ENCODE results near the gene TEX53.
A peak's percentile ranks its signal among the peaks of the same experiment; 100 is the strongest.

The TEX53 gene

GRCh38 chr9:114657705-114658104 is at the start of gene TEX53:
Gene TEX53 (minus strand): TSS chr9:114657805. CDS start chr9:114657774, 31 bp downstream.
- no peak for DNase-seq

GRCh38 chr9:114706711-114707110 is 49.1 kb upstream of the TEX53 start:
- no peak for DNase-seq

DNA sequence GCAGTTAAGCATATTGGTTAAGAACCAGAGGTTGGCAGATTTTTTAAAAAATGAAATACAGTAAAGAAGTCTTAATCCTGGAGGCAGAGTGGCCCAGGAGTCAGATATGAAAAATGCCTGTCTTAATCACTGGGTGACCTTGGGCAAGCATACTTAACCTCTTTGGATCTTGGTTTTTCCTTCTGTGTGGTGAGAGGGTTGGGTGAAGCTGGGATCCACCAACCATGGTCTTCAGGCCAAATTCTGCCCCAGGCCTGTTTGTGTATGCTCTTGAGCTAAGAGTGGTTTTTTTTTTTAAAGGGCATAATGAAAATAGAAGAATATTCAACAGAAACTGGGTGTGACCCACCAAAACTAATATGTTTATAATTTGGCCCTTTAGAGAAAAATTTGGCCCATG is 44.4 kb upstream of the TEX53 start:
- no peak for DNase-seq

GRCh38 chr9:114697951-114698351 is 40.3 kb upstream of the TEX53 start:
- no peak for DNase-seq

DNA sequence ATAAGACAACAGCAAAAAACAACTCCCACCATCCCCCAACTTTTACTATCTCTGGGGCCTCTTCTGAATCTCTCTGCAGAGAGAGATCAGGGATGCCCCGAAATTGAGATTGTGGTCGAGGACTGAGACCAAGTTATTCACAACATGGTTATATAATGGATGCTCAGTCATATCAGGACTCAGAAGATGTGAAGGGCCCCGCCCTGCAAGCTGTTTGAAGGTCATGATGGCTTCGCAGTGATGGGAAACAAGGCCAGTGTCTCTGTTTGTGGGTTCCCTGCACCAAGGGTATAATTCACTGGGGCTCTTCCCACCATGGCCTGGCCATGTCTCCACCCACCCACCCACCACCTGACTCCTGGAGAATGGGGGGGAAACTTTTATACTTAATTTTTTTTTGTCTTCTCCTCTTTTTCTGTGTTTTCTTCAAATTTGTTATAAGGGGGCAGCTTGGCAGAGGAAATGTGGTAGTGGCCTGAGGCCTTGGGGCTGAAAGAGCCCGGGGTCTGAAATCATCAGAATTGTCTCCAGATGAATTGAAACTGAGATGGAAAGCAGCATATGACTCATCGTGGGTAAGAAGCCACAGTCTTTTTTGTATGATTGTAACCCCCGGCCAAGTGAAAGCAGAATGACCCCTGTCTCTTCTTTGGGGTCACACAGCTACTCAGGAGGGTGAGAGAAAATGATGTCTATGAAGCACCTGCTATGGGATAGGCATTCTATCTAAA is 39.4 kb upstream of the TEX53 start:
- DNase-seq = peak; percentile 75

DNA sequence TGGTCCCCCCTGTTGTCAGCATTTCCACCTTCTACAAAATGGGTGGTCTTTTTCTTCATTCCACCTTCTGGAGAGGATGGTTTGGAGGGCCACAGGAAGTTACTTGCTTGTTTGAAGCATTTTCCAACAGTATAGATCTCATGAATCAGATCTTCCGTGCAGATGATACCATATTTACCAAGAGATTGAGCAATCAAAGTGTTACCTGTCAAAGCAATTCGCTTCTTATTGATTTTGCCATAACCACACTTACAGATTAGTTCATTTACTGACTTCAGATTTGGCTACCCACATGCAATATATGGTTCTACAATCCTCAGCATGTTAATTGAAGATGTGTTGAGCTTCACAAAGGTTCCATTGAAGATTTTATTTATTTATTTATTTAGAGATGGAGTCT is 38.3 kb upstream of the TEX53 start:
- DNase-seq = no peak

DNA sequence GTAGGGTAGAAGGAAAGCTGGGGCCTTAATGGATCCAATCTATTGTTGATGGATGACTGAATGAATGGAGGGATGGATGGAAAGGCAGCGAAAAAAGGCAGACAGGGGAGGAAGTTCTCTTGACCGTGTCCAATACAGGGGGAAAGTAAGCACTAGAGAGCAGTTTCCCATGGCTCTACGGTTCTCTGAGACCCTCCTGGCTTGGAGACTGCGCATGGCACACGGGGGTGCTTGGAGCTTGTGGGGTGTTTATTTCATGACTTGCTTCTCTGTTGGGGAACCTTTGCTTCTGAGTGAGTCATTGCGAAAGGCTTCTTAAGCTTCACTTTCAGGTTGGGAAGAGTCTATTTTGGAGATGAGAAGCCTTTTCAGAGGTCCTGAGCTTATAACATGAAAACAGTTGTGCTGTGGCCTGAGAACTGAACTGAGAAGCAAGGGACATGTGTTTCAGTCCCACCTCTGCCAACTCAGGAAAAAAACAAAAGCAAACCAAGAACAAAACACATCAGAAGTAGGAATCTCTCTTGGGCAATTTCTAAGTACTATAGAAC is 37.2 kb upstream of the TEX53 start:
- no peak for DNase-seq

DNA sequence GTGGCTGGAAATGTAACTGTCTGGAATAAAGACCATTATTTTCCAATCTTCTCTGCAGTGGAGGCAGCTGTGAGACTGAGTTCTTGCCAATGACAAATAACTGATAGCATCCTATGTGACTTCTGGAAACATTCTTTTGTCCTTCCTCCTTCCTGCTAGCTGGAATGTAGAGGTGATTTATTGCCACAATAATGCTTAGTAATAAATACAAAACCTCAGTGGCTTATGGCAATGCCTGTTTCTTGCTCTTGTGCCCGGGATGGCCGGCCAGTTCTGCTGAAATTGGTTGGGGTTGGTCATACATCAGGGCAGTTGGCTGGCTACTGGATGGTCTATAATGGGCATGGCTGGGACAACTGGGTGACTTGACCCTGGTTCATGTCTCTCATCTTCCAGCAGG is 36.5 kb upstream of the TEX53 start:
- no peak for DNase-seq

- DNase-seq = no peak
Observed at GRCh38 chr9:114693248-114693855, 35.7 kb upstream of the TEX53 start.

DNA sequence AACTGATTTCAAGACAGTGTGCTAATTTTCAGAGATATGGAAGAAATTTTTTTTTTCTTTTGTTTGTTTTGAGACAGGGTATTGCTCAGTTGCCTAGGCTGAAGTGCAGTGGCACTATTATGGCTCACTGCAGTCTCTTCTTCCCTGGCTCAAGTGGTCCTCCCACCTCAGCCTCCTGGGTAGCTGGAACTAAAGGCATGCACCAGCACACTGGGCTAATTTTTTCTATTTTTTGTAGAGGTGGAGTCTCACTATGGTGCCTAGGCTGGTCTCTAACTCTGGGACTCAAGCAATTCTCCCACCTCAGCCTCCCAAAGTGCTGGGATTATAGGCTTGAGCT is 34.3 kb upstream of the TEX53 start:
- DNase-seq = no peak

DNA sequence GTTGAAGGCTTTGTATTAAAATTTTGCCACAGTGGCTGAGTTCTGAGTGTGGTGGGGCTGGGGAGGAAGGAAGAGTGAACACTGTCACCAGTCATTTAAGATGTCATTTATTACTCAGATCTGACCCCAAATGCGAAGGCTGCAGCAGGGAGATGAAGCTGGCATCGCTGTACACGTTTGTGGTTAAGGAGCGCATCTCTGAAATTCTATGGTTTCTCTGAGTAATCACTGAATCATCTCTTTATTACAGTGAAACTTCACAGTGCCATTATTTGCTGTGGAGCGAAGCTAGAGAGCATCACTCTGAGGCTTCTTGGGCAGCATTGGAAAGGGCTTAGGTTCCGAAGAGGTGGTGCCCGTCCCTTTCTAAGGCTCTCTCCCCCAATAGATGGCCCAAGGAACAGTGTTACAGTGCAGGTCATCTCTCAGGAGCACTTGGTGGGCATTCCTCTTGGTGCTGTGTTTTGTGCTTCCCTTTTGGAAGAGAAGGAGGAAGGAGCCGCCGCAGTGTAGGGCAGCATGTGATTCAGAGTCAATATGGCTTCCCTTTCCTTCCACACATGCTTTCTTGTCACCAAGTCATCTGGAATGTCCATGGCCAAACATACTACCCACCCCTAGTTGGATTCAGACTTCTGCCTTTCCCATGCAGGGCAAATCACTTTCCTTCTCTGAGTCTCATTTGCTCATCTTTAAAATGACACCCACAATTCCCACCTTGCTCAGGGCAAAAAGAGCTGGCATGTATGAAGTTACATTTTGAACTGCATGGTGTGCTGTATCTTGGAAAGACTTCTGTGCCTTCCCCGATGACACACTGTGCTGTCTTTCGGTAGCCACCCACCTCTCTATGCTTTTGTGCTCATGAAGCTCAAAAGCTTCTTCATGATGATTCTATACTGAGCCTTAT is 33.7 kb upstream of the TEX53 start:
- DNase-seq = peak; percentile 79

DNA sequence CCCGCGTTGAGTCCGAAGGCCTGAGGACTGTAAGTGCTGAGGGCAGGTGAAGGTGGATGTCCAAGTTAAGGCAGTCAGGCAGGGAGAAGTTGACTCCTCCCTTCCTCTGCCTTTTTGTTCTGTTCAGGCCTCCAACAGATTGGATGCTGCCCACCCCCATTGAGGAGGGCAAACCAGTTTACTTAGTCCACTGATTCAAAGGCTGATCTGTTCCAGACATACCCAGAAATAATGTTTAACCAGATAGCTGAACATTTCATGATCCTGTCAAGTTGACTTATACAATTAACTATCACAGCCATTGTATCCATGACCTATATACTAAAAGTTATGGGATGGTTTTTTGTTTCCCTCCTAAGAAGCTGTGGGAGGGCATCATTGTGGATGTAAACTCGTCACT is 32.7 kb upstream of the TEX53 start:
- DNase-seq = no peak

GRCh38 chr9:114689813-114690212 is 32.2 kb upstream of the TEX53 start:
- DNase-seq = no peak

- no peak for DNase-seq
Observed at GRCh38 chr9:114688909-114689610, 31.5 kb upstream of the TEX53 start.

DNA sequence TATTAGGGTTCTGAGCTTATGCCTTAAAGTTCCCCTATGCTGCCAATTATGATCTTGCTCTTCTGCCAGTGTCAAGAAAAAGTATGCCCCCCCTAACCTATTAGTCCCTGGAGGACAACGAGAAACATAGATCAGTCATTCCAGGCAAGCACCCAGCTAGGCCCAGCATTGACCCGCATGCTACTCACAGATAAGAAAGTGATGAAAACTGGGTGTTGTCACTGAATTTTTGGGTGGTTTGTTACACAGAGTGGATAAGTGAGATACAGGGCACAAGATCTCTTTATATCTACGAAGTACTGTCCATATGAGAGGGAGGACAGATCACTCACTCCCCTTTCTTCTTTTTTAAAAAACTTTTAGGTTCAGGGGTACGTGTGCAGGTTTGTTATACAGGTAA is 30.8 kb upstream of the TEX53 start:
- DNase-seq = no peak

- DNase-seq = no peak
Observed at GRCh38 chr9:114687034-114687433, 29.4 kb upstream of the TEX53 start.

- DNase-seq = no peak
Observed at GRCh38 chr9:114685951-114686350, 28.3 kb upstream of the TEX53 start.

DNA sequence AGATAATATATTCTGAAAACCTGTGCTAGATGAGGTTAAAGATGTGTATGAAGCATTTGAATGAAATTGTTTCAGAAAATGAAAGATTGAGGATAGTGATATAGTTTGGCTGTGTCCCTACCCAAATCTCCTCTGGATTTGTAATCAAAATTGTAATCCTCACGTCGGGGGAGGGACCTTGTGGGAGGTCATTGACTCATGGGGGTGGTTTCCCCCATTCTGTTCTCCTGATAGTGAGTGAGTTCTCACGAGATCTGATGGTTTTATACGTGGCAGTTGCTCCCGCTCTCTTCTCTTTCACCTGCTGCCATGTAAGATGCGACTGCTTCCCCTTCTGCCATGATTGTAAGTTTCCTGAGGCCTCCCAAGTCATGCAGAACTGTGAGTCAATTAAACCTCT is 26.4 kb upstream of the TEX53 start:
- no peak for DNase-seq

DNA sequence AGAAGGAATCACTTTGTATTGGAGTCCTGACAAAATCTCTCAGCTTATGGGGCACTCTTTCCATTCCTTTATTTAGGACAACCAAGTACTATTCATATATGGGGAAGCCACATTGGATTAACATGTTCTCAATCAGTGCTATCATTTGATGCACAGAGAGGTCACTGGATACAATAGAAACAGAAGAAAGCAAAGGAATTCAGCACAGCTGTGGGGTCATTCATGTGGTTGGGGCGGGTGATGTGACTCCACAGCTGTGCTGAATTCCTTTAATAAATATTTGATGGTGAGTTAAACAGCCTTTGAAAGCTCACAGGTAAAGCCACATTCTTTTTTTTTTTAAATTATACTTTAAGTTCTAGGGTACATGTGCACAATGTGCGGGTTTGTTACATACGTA is 25.2 kb upstream of the TEX53 start:
- no peak for DNase-seq

DNA sequence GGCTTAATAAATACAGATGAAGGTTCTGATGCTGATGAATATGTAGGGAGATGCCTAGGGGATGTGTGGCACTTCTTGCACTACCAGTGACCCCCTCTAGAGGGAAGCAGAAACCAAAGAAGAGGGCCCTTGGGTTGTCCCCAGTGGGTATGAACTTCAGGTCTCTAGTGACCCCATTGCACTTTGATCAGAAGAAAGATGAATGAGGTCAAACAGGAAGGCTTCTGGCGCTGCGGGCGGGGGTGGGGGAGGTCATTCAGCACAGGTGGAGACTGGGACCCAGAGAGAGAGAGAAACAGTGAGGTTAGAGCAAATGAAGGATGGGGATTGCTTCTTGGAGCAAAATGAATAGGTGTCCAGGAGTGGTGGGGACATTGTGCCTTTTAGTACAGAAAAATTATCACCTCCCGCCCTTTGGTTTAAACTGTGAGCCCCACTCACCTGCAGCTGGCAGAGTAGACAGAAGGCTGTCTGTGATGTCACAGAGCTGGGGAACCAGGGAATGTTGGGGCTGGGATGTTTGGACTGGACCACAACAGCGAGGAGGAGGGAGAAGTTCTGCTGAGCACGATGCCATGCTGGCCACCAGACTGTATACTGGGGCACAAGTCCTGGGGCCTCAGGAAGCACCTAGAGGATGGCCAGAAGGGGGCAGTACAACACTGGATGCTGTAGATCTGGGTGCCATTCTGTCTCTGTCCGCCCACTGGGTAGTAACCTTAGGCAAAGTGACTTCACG is 24.2 kb upstream of the TEX53 start, which contains the start of gene TEX48:
TSS of gene TEX48 (minus strand) at position 599 of the 739 bp plus-strand sequence. CDS start 10,469 bp downstream, outside the sequence.
- peak; percentile 92 for DNase-seq

DNA sequence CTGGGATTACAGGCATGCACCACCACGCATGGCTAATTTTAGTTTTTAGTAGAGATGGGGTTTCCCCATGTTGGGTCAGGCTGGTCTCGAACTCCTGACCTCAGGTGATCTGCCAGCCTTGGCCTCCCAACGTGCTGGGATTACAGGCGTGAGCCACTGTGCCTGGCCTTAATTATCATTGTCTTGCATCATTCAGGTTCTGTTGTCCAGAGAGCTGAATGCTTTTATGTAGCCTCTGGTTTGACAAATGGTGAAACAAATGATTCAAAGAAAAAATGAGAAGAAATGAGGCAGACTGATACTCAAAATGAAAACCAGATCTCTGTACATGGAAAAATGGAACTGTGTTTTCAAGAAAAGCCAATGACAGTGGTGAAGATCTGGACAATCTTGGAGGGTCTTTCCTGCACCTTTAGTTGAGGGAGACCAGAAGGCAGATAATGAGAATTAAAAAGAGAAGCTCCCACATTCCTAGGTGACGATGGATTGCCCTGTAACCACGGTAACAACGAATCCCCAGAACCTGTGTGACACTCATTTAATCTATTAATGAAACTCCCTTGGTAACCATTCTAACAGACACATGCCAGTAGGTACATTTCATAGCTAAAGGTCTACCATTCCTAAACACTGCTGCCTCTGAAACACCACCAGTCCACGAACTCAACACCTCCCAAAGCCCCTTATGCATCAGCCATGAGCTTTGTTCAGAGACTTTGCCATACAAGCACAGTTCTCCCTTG is 22.8 kb upstream of the TEX53 start:
- no peak for DNase-seq
